Small intestine (tissue), 7 donors: ENCODE data around the gene ERG28. TPM values are rescaled to one million over a fixed set of nuclear protein-coding genes. Genes with fewer than 3 reads are reported as not detected.

Source experiments
- DNase-seq, 2 donors: peaks; one replicate each; pipeline versions ENCODE4 v3.0.0 to v3.0.0-alpha.2; 2013
- FAIRE-seq: peaks from 2 replicates; lab custom pipeline; 2012; peaks lifted over from hg19 to GRCh38; lab: Jason Lieb, UNC
- H3K27ac ChIP-seq, 3 donors: one replicate each; pipeline ENCODE4 v1.5.1; 2013; ENCODE audit warnings: low read length in 2 of 3, mild to moderate bottlenecking in 2 of 3, control low read depth in 1 of 3, inconsistent platforms in 1 of 3, low read depth in 1 of 3, moderate library complexity in 1 of 3
- H3K27me3 ChIP-seq, 3 donors: one replicate each; pipeline ENCODE4 v1.6.1; 2013; ENCODE audit warnings: low read length in 3 of 3, inconsistent platforms in 1 of 3; ENCODE audit not compliant: control insufficient read depth in 3 of 3, insufficient read depth in 3 of 3
- H3K36me3 ChIP-seq, 3 donors: one replicate each; pipeline ENCODE4 v1.6.1; 2013; ENCODE audit warnings: low read length in 3 of 3, inconsistent platforms in 1 of 3, low read depth in 1 of 3, mild to moderate bottlenecking in 1 of 3, moderate library complexity in 1 of 3; ENCODE audit not compliant: control insufficient read depth in 3 of 3, insufficient read depth in 2 of 3
- H3K4me1 ChIP-seq, 3 donors: one replicate each; pipeline ENCODE4 v1.6.1; 2013; ENCODE audit warnings: low read length in 2 of 3, inconsistent platforms in 1 of 3, low read depth in 1 of 3, mild to moderate bottlenecking in 1 of 3, moderate library complexity in 1 of 3; ENCODE audit not compliant: control insufficient read depth in 3 of 3, insufficient read depth in 2 of 3
- H3K4me3 ChIP-seq, 3 donors: one replicate each; pipeline ENCODE4 v1.5.1; 2013; ENCODE audit warnings: low read length in 3 of 3, control low read depth in 1 of 3, inconsistent platforms in 1 of 3, low read depth in 1 of 3, mild to moderate bottlenecking in 1 of 3, moderate library complexity in 1 of 3
- H3K9me3 ChIP-seq, 2 donors: one replicate each; pipeline ENCODE4 v1.6.1; 2013; ENCODE audit warnings: low read depth in 1 of 2, low read length in 1 of 2; ENCODE audit not compliant: control insufficient read depth in 2 of 2, insufficient read depth in 1 of 2
- WGBS, 3 donors: extraction: QIAGEN DNeasy Blood & Tissue Kit; methylation state at CpG; one replicate each; pipeline ENCODE4 v1.1.7; 2013; 5-methylcytosine and 5-hydroxymethylcytosine counted together
- polyA plus RNA-seq, 4 donors: library from polyadenylated mRNA; stranded (reverse) in 3 of 4; unstranded in 1 of 4; fragments of 200-250 nt in 3 of 4; fragments of 120-200 nt in 1 of 4; gene quantifications; one replicate each; pipeline versions ENCODE4 v1.2.1 to v1.2.3, GENCODE V29; 2013
- donor health status: healthy with polysubstance abuse.
- donor health status: control.
- donor health status: control.
- donor health status: Bipolar disorder and iron deficiency.
- donor health status: healthy.

The ERG28 gene
- polyA plus RNA-seq, 4 donors: 4.1 to 26.8 (median 14.0) TPM

GRCh38 chr14:75610834-75611233, 49.8 kb downstream of the ERG28 start:
- Histone ChIP-seq H3K27me3 (no peaks in the 10 kb centered on the region), H3K36me3 (peaks cover 0 to 2% (median 2%) of the 10 kb centered on the region in 3 donors), H3K9me3 (peaks cover 0 to 13% of the 10 kb centered on the region in 2 donors), H3K4me3 (no peak overlapping the region), H3K4me1 (no peaks in the 10 kb centered on the region), H3K27ac (peak overlapping the region in 1 of 3 donors; percentile 61)
- FAIRE-seq (no peak), DNase-seq (no peak)
- 80 to 85% (median 81%) methylated on average over 4 of the region's 4 CpGs for WGBS, 3 donors

DNA sequence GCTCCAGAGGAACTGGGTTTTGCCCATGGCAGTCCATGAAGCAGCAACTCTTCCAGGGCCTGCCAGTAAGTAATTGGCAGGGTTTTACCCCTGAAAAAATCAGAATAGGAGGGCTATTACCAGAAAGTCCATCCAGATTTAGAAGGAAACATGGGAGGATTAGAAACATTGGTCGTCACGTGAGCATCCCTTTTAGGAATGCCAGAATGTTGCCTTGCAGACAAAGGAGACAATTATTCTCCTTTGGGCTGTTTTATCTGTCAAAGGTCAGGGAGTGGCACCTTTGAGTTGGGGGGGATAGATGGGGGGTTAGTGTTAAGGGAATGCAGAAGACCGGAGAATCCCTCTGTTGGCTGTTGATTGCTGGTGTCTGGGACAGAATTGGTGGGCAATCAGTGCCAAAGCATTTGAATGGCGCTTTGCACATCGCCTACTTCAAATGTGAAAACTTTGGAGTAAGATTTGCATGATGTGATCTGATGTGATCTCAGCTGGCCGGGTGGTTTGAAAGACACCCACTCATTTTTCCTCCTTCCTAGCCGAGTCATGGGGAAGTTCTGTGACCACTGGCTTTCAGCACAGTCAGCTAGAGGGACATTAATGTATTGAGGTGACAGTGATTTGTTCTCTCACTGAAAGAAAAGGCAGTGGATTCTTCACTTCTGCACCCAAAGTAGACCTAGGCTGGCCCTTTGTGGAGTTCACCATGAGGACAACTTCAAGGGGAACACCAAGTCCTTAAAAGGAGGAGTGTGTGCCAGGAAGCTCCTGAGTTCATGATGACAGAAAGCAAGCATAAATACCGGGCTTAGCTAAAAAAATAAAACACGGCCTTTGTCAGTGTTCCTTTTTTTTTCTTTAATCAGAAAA, 50.8 kb downstream of the ERG28 start:
- no peak overlapping the region for H3K27ac ChIP-seq
- no peaks in the 10 kb centered on the region for H3K4me1 ChIP-seq
- no peak for FAIRE-seq
- H3K4me3 ChIP-seq: no peak overlapping the region
- no peak for DNase-seq
- no peaks in the 10 kb centered on the region for H3K27me3 ChIP-seq
- peaks cover 0 to 2% (median 2%) of the 10 kb centered on the region in 3 donors for H3K36me3 ChIP-seq
- peaks cover 0 to 13% of the 10 kb centered on the region in 2 donors for H3K9me3 ChIP-seq
- WGBS, 3 donors: 67 to 84% (median 77%) methylated on average over 9 of the region's 9 CpGs

- Histone ChIP-seq H3K9me3 (peaks cover 0 to 13% of the 10 kb centered on the region in 2 donors), H3K27me3 (no peaks in the 10 kb centered on the region), H3K4me3 (no peak overlapping the region), H3K27ac (no peak overlapping the region), H3K4me1 (no peaks in the 10 kb centered on the region), H3K36me3 (peaks cover 0 to 2% (median 2%) of the 10 kb centered on the region in 3 donors)
- FAIRE-seq (no peak), DNase-seq (no peak)
- WGBS, 3 donors: 83 to 92% (median 89%) methylated on average over 4 of the region's 4 CpGs
Observed at GRCh38 chr14:75609116-75609515, 51.6 kb downstream of the ERG28 start.

DNA sequence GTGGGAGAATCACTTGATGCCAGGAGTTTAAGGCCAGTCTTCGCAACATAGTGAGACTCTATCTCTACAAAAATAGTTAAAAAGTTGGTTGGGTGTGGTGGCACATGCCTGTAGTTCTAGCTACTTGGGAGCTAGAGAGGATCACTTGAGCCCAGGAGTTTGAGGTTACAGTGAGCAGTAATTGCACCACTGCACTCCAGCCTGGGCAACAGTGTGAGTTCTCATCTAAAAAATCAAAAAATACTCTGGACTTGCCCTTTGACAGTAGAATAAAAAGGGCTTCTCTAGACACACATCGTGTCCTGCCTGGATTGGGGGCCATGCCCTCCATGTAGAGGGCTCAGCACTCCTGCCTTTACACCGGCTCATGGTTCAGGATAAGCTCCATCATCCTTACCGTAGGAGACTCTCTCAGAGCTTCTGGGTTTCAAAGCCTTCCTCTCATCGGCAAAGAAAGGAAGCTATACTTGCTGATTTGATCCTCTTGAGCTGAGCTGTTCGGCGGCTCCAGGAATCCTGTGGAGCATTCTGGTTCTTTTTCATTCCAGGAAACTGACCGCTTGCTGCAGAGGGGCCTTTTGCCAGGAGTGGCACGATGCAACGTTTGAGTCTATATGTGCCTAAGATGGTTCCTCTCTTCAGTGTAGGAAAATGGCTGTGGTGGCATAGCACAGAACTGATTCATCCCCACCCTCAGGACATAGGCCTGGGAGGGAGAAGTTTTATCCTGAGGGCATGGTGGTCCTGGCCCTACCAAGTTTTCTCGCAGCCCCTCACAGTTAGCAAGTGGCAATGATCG, 52.6 kb downstream of the ERG28 start:
- Histone ChIP-seq H3K4me1 (peaks cover 0 to 7% (median 0%) of the 10 kb centered on the region in 3 donors), H3K9me3 (peaks cover 0 to 13% of the 10 kb centered on the region in 2 donors), H3K27ac (no peak overlapping the region), H3K4me3 (no peak overlapping the region), H3K27me3 (no peaks in the 10 kb centered on the region), H3K36me3 (peaks cover 0 to 2% (median 2%) of the 10 kb centered on the region in 3 donors)
- FAIRE-seq (no peak), DNase-seq (no peak)
- 89 to 95% (median 92%) methylated on average over 12 of the region's 12 CpGs for WGBS, 3 donors

- DNase-seq: no peak
- H3K4me3 ChIP-seq: no peak overlapping the region
- H3K27me3 ChIP-seq: no peaks in the 10 kb centered on the region
- H3K4me1 ChIP-seq: peaks cover 0 to 15% (median 1%) of the 10 kb centered on the region in 3 donors
- no peak for FAIRE-seq
- H3K27ac ChIP-seq: no peak overlapping the region
- H3K36me3 ChIP-seq: peaks cover 0 to 2% (median under 1%) of the 10 kb centered on the region in 3 donors
- H3K9me3 ChIP-seq: peaks cover 0 to 13% of the 10 kb centered on the region in 2 donors
- WGBS, 3 donors: 41 to 83% (median 53%) methylated on average over 1 of the region's 1 CpG
Observed at GRCh38 chr14:75607044-75607443, 53.6 kb downstream of the ERG28 start.

DNA sequence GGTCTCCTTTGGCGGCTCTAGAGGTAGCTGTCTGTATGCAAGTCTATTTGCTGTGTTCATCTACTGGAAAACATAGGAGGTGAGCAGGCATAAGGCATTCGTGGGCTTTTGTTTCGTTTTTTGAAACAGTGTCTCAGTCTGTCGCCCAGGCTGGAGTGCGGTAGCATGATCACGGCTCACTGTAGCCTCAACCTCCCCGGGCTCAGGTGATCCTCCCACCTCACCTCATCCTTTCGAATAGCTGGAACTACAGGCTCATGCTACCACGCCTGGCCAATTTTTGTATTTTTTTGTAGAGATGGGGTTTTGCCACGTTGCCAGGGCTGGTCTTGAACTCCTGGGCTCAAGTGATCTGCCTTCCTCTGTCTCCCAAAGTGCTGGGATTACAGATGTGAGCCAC, 54.8 kb downstream of the ERG28 start:
- Histone ChIP-seq H3K4me1 (peaks cover 0 to 19% (median 3%) of the 10 kb centered on the region in 3 donors), H3K4me3 (no peak overlapping the region), H3K27me3 (no peaks in the 10 kb centered on the region), H3K27ac (no peak overlapping the region), H3K36me3 (peaks cover 0 to 2% (median 0%) of the 10 kb centered on the region in 3 donors), H3K9me3 (peaks cover 0 to 13% of the 10 kb centered on the region in 2 donors)
- FAIRE-seq (no peak), DNase-seq (no peak)
- 88 to 93% (median 89%) methylated on average over 10 of the region's 10 CpGs for WGBS, 3 donors

GRCh38 chr14:75604979-75605851, 55.5 kb downstream of the ERG28 start:
- Histone ChIP-seq H3K27ac (peak overlapping the region in 1 of 3 donors; percentile 17), H3K36me3 (no peaks in the 10 kb centered on the region), H3K9me3 (peaks cover 0 to 13% of the 10 kb centered on the region in 2 donors), H3K4me3 (no peak overlapping the region), H3K4me1 (peaks cover 0 to 19% (median 3%) of the 10 kb centered on the region in 3 donors), H3K27me3 (no peaks in the 10 kb centered on the region)
- DNase-seq: no peak
- WGBS, 3 donors: 74 to 91% (median 86%) methylated on average over 11 of the region's 11 CpGs
- FAIRE-seq: no peak
